NK-92 (cell line): ENCODE results near the gene CD300LB.
"Not testable (repeated sequence)": the region's sequence is repeated elsewhere in the genome, so short reads cannot be mapped to it uniquely, and the experiment has no call there.

ENCODE experiments used
- DNase-seq: peaks from one replicate; lab custom pipeline; 2025; ENCODE audit not compliant: unreplicated experiment; lab: John Stamatoyannopoulos, UW

Gene CD300LB

DNA sequence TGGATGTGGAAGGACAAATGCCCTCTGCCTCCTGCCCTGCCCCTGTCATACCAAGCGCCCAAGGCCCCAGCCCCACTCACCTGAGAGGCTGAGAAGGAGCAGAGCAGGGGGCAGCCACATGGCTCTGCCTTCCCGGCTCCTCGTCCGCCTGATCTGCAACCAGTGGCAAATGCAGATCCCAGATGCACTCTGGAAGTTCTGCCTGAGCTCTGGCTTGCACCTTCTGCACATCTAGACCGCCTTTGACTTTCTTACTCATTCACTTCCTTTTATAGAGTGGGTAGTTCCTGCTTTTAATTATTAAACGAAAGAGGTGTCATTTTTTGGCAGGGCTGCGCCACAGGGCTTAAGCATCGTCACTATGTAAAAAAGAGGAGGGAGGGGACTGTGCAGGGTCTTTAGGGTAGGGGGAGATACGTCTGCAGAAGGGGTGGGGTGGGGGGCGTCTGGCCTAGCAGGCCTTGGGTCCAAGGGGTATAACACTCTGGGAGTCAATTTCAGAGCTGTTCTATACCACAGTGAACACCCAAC lies at the start of gene CD300LB:
TSS of gene CD300LB (minus strand) at position 245 of the 531 bp plus-strand sequence. CDS start at position 120, 125 bp downstream.
- no peak for DNase-seq

DNA sequence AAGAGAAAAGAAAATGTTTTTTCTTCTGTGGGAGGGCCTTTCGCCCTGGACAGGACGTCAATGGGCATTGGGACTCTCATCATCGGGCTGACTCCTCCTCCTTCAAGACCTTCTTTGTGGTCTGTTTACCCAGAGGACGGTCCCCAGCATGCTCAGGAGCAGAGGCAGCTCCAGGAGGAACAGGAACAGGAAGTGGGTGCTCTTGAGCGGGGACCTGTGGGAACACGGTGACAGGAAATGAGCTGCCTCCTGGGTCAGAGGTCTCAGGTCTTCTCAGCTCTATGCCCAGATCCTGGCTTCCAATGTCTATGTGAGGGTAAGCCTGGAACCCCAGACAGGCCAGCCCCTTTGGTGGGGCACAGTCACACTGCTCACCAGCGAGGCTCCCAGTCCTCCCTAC lies 48.6 kb upstream of the CD300LB start:
- no peak for DNase-seq

DNA sequence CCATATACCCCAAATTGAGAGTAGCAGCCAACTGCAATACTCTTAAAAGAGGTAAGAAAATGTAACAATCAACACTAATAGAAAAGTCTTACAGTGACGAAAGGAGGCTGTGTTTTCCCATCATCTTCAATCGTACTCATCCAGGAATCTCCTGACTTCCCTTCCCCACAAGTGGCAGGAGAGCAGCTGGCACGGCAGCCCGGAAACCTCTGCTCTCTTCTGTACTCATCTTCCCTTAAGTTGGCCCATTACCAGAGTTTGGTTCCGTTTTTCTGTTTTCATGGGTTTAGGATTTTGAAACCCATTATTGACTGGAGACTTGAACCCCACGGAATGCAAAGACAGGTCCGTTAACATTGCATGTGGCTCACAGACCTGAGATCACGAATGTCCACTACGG lies 47.7 kb upstream of the CD300LB start:
- no peak for DNase-seq

DNA sequence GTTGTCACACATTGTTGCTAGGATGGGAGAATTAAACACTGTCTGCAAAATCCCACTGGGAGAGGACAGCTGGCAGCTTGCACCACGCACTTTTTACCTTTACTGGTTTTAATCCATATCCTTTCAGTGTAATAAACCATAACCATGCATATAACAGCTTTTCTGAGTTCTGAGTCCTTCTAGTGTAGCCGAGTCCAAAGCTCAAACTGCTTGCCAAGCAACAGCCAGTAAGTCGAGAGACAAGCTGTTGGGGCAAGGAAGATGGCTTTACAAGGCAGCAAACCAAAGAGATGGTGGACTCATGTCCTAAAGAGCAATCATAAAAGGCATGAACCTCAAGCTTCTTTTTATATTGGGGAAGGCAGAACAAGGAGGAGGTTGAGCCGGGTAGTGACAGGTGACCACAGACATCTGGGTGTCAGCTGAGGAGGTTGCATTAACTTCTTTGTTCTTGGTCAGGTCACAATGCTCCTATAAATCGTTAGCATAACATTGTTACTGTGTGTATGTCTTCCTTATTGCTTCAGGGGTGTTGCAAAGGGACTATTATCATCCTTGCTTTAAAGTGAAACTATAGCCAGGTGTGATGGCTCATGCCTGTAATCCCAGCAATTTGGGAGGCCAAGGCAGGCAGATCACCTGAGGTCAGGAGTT lies 43.3 kb upstream of the CD300LB start:
- no peak for DNase-seq

DNA sequence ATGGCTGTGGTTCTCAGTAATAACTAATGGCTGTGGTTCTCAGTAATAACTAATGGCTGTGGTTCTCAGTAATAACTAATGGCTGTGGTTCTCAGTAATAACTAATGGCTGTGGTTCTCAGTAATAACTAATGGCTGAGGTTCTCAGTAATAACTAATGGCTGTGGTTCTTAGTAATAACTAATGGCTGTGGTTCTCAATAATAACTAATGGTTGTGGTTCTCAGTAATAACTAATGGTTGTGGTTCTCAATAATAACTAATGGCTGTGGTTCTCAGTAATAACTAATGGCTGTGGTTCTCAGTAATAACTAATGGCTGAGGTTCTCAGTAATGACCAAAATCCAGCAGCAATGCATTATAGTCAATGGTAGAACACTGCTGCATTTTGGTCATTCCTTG lies 42.4 kb upstream of the CD300LB start:
- DNase-seq: not testable (repeated sequence)

DNA sequence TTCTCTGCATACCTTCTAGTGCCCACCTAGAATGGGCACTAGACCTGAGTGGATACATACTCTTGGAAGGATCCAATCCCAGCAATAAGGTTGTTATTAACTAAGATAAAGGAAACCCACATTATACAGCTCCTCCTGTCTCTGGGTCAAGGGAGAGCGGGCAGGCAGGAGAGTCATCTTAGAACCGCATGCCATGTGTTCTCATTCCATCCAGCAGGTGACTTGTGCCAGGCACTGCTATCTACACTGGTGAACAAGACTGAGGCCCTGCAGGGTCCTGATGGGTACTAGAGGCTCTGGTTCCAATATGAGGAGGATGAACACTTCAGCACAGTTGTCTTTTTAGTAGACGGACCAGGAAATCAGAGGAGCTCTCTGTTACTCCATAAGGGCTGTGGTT lies 41.9 kb upstream of the CD300LB start:
- no peak for DNase-seq

DNA sequence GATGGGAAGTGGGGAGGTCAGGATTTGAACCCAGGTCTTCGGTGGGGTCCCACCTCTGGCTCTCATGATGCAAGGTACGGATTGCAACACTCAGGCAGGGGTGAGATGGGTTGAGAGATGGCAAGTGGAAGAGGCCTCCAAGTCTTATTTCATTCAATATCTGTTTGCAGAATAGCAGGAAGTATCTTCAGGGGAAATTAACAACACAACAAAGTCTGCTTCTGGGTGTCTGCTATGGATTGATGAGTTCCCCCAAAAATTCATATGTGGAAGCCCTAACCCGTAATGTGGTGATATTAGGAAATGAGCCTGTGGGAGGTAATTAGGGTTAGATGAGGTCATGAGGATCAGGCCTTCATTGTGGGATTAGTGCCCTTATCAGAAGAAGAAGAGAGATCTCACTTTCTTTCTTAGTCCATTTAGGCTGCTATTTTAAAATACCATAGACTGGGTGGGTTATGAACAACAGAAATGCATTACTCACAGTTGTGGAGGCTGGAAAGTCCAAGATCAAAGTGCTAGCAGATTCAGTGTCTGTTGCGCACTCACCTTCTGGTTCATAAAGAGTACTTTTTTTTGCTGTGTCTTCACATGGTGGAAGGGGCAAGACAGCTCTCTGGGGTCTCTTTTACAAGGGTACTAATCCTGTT lies 40.5 kb upstream of the CD300LB start:
- DNase-seq: no peak

DNA sequence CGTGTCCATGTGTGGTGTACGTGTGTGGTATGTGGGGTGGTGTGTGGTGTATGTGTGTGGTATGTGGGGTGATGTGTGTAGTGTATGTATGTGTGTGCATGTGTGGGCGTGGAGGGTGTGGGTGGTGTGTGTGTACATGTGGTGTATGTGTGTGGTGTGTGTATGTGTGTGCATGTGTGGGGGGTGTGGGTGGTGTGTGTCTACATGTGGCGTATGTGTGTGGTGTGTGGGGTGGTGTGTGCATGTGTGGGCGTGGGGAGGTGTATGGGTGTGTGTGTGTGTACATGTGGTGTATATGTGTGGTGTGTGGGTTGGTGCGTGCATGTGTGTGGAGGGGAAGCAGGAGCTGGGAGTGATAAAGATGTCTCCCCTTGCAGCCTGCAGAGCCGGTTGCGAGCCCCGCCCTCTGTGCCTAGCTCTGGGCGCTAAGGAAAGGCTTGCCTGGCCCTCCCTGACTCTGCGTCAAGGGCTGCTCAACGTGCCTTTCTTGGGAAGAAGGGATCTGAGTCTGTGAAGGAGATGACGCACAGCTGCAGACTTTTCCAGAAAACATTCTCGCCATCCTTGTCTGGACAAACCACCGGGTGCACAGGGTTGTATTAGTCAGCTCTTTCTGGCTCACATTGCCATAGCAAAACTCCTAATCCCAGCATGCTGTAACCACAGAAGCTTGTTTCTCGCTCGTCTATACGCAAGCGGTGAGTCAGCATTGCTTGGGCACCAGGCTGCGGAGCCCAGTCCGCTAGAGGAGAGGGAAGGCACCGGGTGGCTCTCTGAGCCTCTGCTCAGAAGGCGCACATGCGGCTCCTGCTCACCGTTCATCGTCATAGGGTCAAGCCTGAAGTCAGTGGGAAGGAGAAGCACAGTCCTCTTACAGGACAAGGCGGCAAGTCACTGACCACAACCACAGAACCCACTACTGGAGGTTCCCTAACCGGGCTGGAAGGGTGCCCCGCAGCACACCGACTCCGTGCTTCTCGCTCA lies 38.0 kb upstream of the CD300LB start:
- DNase-seq: no peak

DNA sequence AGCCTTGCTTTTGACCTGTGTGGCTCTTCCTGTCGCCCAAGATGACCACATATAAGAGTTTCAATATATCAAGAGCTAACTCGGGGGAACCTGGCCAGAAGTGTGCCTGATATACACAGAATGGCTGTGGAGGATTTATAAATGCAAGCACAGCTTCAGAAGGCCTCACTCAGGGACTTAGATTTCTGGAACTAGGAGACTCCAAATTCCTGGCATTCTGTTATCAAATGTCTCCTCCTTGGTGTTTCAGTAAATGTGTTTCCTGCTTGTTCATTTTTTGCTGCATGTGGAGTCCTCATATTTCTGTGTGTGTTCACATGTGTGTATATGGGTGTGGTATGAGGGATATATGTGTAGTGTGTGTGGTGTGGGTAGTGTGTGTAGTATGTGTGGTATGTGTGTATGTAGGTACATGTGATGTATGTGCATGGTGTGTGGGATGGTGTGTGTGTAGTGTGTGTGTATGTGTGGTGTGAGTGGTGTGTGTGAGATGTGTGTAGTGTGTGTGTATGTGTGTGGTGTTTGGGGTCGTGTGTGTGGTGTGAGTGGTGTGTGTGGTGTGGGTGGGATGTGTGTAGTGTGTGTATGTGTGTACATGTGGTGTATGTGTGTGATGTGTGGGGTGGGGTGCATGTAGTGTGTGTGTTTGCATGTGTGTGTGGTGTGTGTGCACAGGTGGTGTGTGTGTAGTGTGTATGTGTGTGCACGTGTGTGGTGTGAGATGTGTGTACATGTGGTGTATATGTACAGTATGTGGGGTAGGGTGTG lies 37.0 kb upstream of the CD300LB start:
- DNase-seq: no peak

DNA sequence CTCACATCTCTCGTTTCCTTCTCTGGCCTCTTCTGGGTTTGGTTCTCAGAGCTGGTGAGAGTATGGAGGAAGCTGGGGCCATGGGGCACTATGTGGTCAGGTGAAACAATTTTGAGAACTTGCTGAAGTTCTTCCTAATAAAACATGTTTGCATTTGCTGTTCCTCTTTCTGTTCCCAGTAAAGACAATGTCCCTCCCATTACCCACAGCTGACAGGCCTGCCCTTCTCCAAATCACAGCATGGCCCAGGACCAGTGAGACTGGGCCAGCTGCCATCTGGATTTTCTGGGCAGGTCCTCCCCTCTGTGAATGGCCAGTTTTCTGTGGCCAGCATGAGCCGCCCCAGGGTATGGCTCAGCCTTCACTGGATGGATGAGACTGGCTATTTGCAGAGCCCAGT lies 36.1 kb upstream of the CD300LB start, which contains the start of gene CD300H:
TSS of gene CD300H (minus strand) at position 113 of the 400 bp plus-strand sequence.
- no peak for DNase-seq

DNA sequence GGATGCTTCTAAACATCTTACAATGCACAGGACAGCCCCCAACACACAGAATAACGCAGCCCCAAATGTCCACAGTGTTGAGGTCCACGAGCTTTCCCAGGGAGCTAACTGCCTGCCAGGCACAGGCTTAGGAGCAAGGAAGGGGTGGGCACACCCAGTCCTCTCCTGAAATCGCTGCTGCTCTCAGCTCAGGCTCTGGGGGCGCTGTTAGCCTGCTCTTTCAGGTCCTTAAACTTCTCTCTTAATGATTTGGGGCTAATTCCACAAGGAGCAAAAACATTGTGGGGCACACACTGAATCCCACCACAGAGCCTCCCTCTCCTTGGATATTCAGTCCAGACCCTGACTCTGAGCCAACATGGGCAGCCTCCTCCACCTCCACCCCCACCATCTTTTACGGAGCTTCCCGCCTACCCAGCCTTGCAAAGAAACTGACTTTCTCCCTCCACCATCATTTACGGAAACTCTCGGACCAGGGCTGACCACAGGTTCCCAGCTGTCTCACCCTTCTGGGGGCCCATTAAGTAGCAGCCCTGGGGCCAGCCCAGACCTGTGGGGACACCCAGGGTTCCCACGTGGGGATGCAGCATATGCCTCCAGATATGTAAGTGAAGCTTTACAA lies 35.0 kb upstream of the CD300LB start:
- DNase-seq: no peak

DNA sequence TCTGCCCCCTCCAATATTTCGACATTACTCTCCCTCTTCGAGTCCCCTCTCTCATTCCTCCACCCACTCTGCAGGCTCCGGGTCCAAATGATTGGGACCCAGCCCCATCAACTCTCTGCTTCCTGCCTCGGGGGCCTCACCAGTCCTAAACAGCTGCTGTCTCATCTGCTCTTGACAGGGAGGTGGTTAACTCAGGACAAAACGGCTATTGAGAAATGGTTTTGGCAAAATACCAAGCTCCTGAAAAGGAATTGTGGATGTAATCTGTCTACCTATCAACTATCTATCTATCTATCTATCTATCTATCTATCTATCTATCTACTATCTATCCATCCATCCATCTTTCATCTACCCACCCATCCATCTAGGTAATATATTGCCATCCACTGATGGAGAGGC lies 33.9 kb upstream of the CD300LB start:
- DNase-seq: no peak

DNA sequence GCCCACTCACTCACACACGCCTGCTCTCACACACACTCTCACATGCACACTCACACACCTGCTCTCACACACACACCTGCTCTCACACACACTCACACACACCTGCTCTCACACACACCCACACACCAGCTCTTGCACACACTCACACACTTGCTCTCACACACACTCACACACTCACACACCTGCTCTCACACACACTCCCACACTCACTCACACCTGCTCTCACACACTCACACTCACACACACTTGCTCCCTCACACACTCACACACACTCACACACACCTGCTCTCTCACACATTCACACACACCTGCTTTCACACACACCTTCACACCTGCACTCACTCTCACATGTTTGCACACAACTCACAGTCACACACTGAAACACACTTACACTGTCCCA lies 32.1 kb upstream of the CD300LB start:
- no peak for DNase-seq

DNA sequence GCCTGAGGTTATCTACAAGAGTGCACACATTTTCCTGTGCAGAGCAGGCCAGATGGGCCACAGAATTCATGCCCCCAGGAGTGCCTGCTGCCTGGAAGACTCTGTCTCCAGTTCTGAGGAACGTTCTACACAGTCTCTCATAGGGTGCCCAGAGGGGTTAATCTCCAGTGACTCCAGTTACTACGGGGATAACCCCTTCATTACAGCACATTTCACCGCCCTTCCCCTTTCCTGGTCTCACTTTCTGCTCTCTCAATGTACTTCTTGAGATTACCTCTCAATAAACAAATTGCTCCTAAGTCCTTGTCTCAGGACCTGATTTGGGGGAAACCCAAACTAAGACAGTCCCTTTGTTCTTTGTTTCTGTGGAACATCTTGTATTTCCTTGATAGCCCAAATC lies 30.3 kb upstream of the CD300LB start:
- no peak for DNase-seq

DNA sequence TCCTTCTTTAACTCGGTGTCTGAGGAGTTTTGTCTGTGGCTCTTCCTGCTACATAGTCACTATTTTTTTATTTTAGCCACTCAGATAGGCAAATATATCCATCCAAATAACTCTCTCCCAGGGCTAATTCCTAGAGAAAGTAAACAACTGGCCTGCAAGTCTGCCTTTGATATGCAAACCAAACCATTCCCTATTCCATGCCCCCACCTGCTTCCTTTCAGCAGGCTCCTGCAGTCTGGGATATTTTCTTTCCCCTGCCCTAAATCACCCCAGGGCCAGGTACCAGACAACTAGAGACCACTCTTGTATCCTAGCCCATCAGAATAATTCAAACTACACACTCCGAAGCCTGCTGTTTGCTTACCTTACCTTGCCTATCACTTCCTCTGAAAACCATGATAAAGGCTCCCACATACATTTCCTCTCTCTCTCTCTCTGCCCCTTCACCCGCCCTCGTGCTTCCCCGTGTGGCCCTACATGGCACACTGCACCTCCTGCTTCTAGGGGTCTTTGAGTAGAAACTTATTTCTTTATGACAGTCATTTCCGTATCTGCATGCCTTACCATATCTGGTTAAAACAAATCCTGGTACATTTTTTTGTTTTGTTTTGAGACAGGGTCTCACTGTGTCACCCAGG lies 27.7 kb upstream of the CD300LB start:
- no peak for DNase-seq

DNA sequence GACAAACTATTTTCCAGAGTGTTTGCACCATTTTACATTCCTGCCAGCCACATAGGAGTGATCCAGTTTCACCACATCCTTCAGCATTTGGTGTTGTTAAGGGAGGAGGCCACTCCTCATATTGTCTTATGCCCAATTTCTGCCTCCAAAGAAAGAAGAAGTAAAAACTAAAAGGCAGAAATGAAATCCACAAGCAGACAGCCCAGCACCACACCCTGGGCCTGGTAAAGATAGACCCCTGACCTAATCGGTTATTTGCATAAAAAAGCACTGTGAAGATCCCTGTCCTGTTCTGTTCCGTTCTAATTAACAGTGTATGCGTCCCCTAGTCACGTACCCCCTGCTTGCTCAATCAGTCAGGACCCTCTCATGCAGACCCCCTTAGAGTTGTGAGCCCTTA lies 27.1 kb upstream of the CD300LB start:
- DNase-seq: not testable (repeated sequence)

DNA sequence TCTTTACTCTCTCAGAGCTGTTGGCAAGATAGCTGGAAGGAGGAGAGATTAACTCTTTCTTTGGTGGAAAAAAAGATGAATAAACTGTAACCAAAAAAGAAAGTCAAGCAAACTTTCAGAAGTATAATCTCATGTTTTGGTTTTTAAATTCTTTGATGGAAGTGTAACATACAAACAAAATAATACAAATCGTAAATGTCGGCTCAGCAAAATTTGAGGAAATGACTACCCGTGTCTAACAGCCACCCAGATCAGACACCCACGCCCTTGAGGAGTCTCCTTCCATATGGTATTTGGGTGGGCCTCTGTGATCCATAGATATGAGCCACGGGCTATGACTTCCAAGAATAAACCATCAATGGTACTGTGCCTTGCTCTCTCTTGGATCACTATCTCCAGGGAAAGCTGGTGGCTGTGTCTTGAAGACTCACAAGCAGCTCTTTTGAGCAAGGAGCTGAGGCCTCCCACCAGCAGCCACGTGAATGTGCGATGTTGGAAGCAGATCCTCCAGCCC lies 24.2 kb upstream of the CD300LB start:
- no peak for DNase-seq

DNA sequence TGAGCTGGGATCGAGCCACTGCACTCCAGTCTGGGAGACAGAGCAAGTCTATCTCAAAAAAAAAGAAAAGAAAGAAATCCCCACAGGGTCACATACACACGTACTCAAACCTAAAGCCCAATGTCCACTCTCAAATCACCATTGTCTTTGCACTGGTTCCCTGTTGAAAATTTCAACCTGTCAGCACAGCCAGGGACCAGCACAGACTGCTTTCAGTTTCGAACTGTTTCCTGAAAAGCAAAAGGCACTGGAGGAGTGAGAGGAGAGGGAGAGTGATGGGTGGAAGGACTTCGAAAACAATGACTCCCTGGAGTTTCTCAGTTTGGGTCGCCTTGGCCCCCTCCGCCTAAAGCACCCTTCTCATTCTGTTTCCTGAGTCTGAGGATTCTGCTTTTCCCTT lies 23.6 kb upstream of the CD300LB start:
- no peak for DNase-seq

DNA sequence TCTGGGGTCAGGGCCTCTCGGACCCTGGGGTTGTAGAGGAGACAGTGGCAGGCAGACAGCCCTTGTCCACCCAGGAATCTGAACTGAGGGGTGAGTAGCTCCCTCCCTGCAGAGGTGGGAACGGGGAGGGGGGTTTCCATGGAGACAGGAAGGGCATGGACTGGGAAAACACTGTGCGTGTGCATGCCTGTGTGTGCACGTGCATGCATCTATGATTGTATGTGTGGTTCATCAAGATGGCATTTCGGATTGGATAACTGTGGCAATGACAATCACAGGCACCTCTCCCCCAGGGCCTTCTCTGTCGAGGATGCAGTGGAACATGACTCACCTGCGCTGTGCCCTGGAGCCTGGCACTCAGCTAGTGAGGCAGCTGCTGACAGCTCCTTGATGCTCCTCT lies 20.8 kb upstream of the CD300LB start:
- no peak for DNase-seq

DNA sequence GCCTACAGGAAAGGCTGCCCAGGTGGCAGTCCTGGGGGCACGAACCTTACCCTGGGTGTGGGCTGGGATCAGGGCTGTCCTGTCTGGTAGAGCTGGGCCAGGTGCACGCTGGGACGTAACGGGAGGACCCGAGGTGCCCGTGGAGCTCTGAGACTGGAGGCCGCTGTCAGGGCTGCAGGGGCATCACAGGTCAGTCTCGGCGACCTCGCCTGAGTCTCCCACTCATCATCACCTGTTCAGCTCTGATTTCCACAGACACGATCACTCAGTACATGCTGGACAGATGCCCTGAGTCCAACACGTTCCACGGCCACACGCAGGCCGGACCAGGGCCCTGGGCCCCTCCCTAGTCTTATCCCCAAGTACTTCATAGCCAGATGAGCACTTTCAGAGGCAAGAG lies 19.3 kb upstream of the CD300LB start:
- DNase-seq: no peak
